Measurements from ENCODE around the gene ZNF335.
"Not testable (repeated sequence)": the region's sequence is repeated elsewhere in the genome, so short reads cannot be mapped to it uniquely, and the experiment has no call there.

ZNF335 gene

DNA sequence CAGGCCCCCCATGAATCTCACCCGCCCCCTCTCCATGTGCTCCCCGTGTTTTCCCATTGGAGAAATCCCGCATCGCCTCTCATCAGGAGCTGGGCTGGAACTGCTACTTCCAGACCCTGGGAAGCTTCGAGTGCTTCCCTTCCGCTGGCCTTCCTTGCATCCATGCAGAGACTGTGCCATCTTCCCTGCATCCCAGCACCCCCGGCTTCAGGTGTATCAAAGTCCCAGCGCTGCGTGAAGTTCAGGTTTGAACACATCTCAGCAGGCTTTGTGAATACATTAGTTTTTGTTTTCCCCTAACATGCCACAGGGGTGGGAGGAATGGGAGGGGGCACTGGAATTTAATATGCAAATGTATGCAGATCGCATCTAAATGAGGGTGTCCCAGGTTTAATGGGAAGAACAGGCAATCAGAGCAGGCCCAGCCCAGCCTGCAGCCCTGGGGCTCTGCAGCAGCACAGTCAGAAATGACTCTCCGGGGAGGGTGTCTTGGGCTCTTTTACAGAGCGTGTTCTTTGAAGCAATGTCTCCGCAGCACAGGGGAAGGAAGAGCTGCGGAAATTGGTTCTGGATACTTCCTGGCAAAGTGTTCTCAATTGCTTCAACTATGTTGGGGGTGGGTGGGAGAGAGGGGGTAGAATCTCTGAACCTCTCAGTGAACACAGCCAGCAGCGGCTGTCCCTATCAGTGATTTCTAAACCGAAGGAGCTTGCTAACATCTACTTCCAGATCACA is 28.4 kb upstream of the ZNF335 start:
- Histone ChIP-seq H3K27me3 (ENCODE audit: insufficient read depth, low read length) (no peaks in the 10 kb centered on the region), H3K27ac (ENCODE audit: low read depth, low read length) (0 out of 2 replicates have a peak overlapping the region, but pooled peaks have one; percentile 8), H3K4me1 (ENCODE audit: insufficient read depth, low read length) (peaks cover 23% of the 10 kb centered on the region), H3K4me3 (ENCODE audit: low read length) (no peak overlapping the region), H3K9ac (ENCODE audit: low read depth, low read length) (no peak overlapping the region), H3K36me3 (ENCODE audit: insufficient read depth, low read length) (no peaks in the 10 kb centered on the region), H3K9me3 (ENCODE audit: insufficient read depth, low read depth, low read length) (no peaks in the 10 kb centered on the region)
- WGBS = 69% methylated on average over 16 of the region's 16 CpGs

DNA sequence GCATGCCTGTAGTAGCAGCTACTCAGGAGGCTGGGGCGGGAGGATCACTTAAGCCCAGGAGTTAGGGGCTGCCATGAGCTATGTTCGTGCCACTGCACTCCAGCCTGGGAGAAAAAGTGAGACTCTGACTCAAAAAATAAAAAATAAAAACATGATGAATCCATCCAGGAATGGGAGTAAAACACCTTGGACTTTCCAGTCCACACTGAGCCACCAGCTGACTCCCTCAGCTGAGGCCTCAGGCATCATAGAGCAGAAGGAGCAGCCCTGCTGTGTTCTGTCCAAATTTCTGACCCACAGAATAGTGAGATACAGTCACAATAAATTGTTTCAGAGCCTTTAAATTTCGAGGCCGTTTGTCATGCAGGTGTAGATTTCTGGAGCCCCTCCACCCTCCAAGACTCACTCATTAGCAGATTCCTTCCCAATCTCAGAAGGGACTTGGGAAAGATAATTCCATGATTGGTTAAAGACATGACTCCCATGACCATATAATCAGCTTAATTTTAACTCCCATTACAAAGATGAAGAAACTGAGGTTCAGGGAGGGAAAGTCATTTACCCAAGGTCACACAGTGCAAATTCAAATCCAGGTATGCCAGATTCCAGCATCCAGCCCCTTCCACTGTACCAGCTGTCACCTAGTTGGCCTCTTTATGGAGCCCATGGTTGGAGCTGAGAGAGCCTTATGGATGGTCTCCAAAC is 27.7 kb upstream of the ZNF335 start:
- Histone ChIP-seq H3K4me1 (ENCODE audit: insufficient read depth, low read length) (peaks cover 19% of the 10 kb centered on the region), H3K36me3 (ENCODE audit: insufficient read depth, low read length) (no peaks in the 10 kb centered on the region), H3K4me3 (ENCODE audit: low read length) (no peak overlapping the region), H3K9me3 (ENCODE audit: insufficient read depth, low read depth, low read length) (no peaks in the 10 kb centered on the region), H3K9ac (ENCODE audit: low read depth, low read length) (no peak overlapping the region), H3K27me3 (ENCODE audit: insufficient read depth, low read length) (no peaks in the 10 kb centered on the region), H3K27ac (ENCODE audit: low read depth, low read length) (no peak overlapping the region)
- 93% methylated on average over 4 of the region's 4 CpGs for WGBS

DNA sequence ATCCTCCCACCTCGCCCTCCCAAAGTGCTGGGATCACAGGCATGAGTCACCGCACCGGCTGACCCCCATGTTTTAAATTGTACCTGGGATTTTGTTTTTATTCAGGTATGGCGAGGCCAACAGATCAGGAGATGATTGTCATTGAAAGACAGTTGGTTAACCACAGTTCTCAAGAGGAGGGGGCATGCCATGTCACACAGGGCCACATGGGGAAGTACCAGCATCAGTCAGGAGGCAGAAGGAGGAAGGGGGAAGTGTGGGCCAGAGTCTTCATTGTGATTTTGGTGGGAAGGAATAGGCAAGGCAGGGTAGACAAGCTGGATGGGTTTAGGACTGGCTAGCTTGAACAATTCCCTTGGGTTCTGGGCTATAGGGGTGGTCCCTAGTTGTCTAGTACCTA is 26.8 kb upstream of the ZNF335 start:
- H3K4me3 ChIP-seq (ENCODE audit: low read length) = no peak overlapping the region
- no peaks in the 10 kb centered on the region for H3K36me3 ChIP-seq (ENCODE audit: insufficient read depth, low read length)
- H3K27me3 ChIP-seq (ENCODE audit: insufficient read depth, low read length) = no peaks in the 10 kb centered on the region
- peaks cover 14% of the 10 kb centered on the region; the same call in 1 of the 2 replicates for H3K4me1 ChIP-seq (ENCODE audit: insufficient read depth, low read length)
- no peak overlapping the region for H3K27ac ChIP-seq (ENCODE audit: low read depth, low read length)
- 84% methylated on average over 4 of the region's 4 CpGs for WGBS
- no peak overlapping the region for H3K9ac ChIP-seq (ENCODE audit: low read depth, low read length)
- no peaks in the 10 kb centered on the region for H3K9me3 ChIP-seq (ENCODE audit: insufficient read depth, low read depth, low read length)

DNA sequence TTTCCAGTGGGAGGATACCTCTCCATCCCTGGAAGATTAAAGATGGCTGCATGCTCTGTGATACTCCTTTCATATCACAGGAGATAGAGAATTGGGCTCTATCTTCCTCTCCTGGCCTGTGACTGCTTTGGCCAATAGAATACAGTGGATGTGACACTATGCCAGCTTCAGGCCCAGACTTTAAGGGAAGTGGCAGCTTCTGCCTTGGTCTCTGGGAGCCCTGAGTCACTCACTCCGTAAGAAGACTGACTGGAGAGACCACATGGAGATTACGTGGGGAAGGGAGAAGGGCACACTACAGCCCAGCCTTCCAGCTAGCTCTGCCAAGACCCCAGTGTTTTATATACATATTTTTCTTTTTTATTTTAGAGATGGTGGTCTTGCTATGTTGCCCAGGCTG is 26.3 kb upstream of the ZNF335 start:
- H3K4me3 ChIP-seq (ENCODE audit: low read length) = no peak overlapping the region
- no peak overlapping the region for H3K9ac ChIP-seq (ENCODE audit: low read depth, low read length)
- no peaks in the 10 kb centered on the region for H3K9me3 ChIP-seq (ENCODE audit: insufficient read depth, low read depth, low read length)
- no peaks in the 10 kb centered on the region for H3K36me3 ChIP-seq (ENCODE audit: insufficient read depth, low read length)
- H3K27ac ChIP-seq (ENCODE audit: low read depth, low read length) = no peak overlapping the region
- H3K27me3 ChIP-seq (ENCODE audit: insufficient read depth, low read length) = no peaks in the 10 kb centered on the region
- WGBS = 88% methylated on average over 2 of the region's 2 CpGs
- H3K4me1 ChIP-seq (ENCODE audit: insufficient read depth, low read length) = peaks cover 16% of the 10 kb centered on the region; the same call in 1 of the 2 replicates

DNA sequence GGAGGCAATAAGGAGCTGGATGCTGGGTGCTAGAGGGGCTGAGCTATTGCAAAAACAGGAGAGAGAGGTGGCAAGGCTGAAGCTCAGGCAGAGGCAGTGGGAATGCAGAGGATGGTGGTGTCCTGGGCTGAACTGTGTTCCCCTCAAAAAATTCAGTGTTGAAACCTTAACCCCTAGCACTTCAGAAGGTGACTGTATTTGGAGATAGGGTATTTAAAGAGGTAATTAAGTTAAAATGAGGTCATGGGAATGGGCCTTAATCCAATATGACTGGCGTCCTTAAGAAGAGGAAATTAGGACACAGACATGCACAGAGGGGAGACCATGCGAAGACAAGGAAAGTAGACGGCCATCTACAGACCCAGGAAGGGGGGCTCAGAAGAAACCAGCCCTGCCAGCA is 25.2 kb upstream of the ZNF335 start:
- no peak overlapping the region for H3K9ac ChIP-seq (ENCODE audit: low read depth, low read length)
- H3K9me3 ChIP-seq (ENCODE audit: insufficient read depth, low read depth, low read length) = no peaks in the 10 kb centered on the region
- H3K4me1 ChIP-seq (ENCODE audit: insufficient read depth, low read length) = peaks cover 17% of the 10 kb centered on the region; the same call in 1 of the 2 replicates
- no peak overlapping the region for H3K27ac ChIP-seq (ENCODE audit: low read depth, low read length)
- H3K36me3 ChIP-seq (ENCODE audit: insufficient read depth, low read length) = no peaks in the 10 kb centered on the region
- H3K4me3 ChIP-seq (ENCODE audit: low read length) = no peak overlapping the region
- WGBS = 92% methylated on average over 3 of the region's 3 CpGs
- no peaks in the 10 kb centered on the region for H3K27me3 ChIP-seq (ENCODE audit: insufficient read depth, low read length)

DNA sequence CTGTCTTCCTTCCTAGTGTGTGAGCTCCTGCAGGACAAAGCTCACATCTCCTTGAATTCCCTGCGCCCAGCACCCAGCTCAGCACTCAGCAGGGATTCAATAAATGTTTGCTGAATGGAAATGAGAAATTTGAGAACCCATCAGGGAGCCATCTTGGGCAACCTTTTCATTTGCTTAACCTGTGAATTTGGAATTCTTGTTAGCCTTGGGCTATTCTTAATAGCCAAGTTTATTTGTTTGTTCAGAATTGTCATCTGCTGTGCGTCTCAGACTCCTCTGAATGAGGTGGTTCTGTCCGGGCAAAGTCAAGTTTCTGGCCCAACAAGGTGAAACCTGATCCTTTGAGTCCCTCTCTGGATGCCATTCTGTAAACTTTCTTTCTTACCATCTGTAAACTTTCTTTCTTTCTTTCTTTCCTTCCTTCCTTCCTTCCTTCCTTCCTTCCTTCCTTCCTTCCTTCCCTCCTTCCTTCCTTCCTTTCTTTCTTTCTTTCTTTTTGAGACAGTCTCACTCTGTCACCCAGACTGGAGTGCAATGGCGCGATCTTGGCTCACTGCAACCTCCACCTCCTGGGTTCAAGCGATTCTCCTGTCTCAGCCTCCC is 23.6 kb upstream of the ZNF335 start:
- H3K9ac ChIP-seq (ENCODE audit: low read depth, low read length); H3K27me3 ChIP-seq (ENCODE audit: insufficient read depth, low read length); H3K9me3 ChIP-seq (ENCODE audit: insufficient read depth, low read depth, low read length); H3K27ac ChIP-seq (ENCODE audit: low read depth, low read length); H3K36me3 ChIP-seq (ENCODE audit: insufficient read depth, low read length); H3K4me3 ChIP-seq (ENCODE audit: low read length): not testable (repeated sequence)
- 84% methylated on average over 6 of the region's 6 CpGs for WGBS
- peaks cover 11% of the 10 kb centered on the region; the same call in 1 of the 2 replicates for H3K4me1 ChIP-seq (ENCODE audit: insufficient read depth, low read length)

DNA sequence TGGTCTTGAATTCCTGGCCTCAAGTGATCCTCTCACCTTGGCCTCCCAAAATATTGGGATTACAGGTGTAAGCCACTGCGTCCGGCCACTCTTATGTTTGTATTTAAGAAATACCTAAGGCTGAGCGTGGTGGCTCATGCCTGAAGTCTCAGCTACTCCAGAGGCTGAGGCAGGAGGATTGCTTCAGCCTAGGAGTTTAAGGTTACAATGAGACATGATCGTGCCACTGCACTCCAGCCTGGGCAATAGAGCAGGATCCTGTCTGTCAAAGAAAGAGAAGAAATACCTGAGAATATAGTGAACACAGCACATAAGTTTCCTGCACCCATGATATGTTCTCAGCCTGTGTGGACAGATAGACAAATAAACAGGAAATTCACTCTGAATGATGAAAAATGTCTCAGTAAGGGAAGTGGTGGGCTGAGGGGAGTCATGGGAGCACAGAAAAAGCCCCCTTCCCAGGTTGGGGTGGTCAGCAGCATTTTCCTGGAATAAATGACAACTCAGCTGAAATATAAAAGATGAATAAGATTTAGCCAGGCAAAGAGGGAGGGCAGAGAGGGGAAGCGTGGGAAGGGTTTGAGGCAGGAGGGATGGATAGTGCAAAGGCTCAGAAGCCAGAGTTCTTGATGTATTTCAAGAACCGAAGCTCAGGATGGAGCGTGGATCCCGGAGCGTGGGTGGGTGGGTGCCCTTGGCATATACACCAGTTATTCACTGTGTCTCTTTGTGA is 22.9 kb upstream of the ZNF335 start:
- WGBS = 82% methylated on average over 9 of the region's 9 CpGs
- Histone ChIP-seq H3K9ac (ENCODE audit: low read depth, low read length) (no peak overlapping the region), H3K4me1 (ENCODE audit: insufficient read depth, low read length) (peaks cover 6% of the 10 kb centered on the region; the same call in 1 of the 2 replicates), H3K27me3 (ENCODE audit: insufficient read depth, low read length) (no peaks in the 10 kb centered on the region), H3K9me3 (ENCODE audit: insufficient read depth, low read depth, low read length) (no peaks in the 10 kb centered on the region), H3K36me3 (ENCODE audit: insufficient read depth, low read length) (no peaks in the 10 kb centered on the region), H3K4me3 (ENCODE audit: low read length) (no peak overlapping the region), H3K27ac (ENCODE audit: low read depth, low read length) (no peak overlapping the region)

DNA sequence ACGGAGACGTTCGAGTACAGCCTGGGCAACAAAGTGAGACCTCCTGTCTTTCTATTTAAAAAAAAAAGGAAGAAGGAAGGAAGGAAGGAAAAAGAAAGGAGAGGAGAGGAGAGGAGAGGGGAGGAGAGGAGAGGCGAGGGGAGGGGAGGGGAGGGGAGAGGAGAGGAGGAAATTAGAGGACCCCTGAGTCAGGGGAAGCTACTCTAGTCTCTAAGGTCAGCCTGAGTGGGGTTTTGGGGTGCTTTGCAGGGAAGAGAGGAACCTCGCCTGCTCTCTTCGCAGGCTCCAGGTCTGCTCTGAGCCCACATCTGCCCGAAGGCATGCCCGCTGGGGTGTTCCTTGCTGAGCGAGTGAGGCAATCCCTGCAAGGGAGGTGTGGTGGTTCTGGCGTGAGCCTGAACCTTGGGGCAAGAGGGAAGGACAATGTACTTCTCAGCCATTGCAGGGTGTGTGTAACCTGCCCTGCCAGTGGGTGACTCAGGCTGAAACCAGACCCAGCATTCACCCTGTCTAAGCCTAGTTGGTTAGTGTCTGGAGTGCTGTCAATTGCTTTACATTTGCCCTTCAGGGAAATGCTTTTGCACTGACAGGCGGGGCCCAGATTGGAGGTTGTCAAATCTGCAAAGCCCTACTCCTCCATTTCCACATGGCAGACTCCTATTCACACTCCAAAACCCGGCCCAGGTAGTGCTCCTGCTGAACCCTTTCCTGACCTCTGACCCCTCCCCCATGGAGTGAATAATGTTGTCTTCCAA is 21.4 kb upstream of the ZNF335 start:
- no peak overlapping the region for H3K27ac ChIP-seq (ENCODE audit: low read depth, low read length)
- H3K36me3 ChIP-seq (ENCODE audit: insufficient read depth, low read length) = no peaks in the 10 kb centered on the region
- no peak overlapping the region for H3K4me3 ChIP-seq (ENCODE audit: low read length)
- H3K9me3 ChIP-seq (ENCODE audit: insufficient read depth, low read depth, low read length) = no peaks in the 10 kb centered on the region
- peaks cover 6% of the 10 kb centered on the region; the same call in 1 of the 2 replicates for H3K4me1 ChIP-seq (ENCODE audit: insufficient read depth, low read length)
- no peaks in the 10 kb centered on the region for H3K27me3 ChIP-seq (ENCODE audit: insufficient read depth, low read length)
- no peak overlapping the region for H3K9ac ChIP-seq (ENCODE audit: low read depth, low read length)
- whole genome bisulfite sequencing = 63% methylated on average over 12 of the region's 12 CpGs

DNA sequence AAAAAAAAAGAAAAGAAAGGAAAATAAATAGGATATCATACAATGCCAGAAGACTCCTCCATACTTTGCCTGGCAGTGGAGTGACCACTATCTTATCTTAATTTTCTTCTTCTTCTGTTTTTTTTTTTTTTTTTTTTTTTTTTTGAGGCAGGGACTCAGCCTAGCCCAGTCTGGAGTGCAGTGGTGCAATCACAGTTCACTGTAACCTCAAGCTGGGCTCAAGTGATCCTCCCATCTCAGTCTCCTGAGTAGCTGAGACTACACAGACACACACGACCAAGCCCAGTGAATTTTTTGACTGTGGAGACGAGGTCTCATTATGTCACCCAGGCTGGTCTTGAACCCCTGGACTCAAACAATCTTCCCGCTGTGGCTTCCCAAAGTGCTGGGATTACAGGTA is 19.6 kb upstream of the ZNF335 start:
- H3K27me3 ChIP-seq (ENCODE audit: insufficient read depth, low read length) = no peaks in the 10 kb centered on the region
- H3K27ac ChIP-seq (ENCODE audit: low read depth, low read length) = no peak overlapping the region
- no peak overlapping the region for H3K9ac ChIP-seq (ENCODE audit: low read depth, low read length)
- H3K4me1 ChIP-seq (ENCODE audit: insufficient read depth, low read length) = peaks cover 6% of the 10 kb centered on the region; the same call in 1 of the 2 replicates
- 93% methylated on average over 3 of the region's 3 CpGs for whole genome bisulfite sequencing
- H3K4me3 ChIP-seq (ENCODE audit: low read length) = no peak overlapping the region
- H3K36me3 ChIP-seq (ENCODE audit: insufficient read depth, low read length) = no peaks in the 10 kb centered on the region
- H3K9me3 ChIP-seq (ENCODE audit: insufficient read depth, low read depth, low read length) = no peaks in the 10 kb centered on the region

DNA sequence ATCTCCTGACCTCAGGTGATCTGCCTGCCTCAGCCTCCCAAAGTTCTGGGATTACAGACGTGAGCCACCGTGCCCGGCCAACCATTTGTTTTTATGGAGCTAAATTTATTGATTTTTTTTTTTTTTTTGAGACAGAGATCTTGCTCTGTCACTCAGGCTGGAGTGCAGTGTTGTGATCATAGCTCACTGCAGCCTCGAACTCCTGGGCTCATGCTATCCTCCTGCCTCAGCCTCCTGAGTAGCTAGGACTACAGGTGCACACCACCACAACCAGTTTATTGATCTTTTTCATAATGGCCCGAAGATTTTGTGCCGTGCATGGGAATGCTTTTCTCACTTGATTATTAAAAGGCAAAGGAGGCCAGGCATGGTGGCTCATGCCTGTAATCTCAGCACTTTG is 16.8 kb upstream of the ZNF335 start:
- not testable (repeated sequence) for H3K9ac ChIP-seq (ENCODE audit: low read depth, low read length); H3K36me3 ChIP-seq (ENCODE audit: insufficient read depth, low read length); H3K27ac ChIP-seq (ENCODE audit: low read depth, low read length); H3K4me3 ChIP-seq (ENCODE audit: low read length); H3K4me1 ChIP-seq (ENCODE audit: insufficient read depth, low read length); H3K9me3 ChIP-seq (ENCODE audit: insufficient read depth, low read depth, low read length); H3K27me3 ChIP-seq (ENCODE audit: insufficient read depth, low read length)
- 91% methylated on average over 6 of the region's 6 CpGs for WGBS

All from HUES64 (cell line).